IPS-20b (cell line): ENCODE measurements around the gene CUEDC1.
"Not testable (repeated sequence)": the region's sequence is repeated elsewhere in the genome, so short reads cannot be mapped to it uniquely, and the experiment has no call there.

ENCODE experiments used
- H3K27ac ChIP-seq: one replicate; pipeline ENCODE4 v1.5.1; 2013; ENCODE audit warnings: low read length
- H3K27me3 ChIP-seq: 2 replicates; pipeline ENCODE4 v1.6.1; 2013; ENCODE audit warnings: mild to moderate bottlenecking, low read length, inconsistent platforms; ENCODE audit not compliant: insufficient read depth
- H3K36me3 ChIP-seq: 2 replicates; pipeline ENCODE4 v1.6.1; 2013; ENCODE audit warnings: low read depth, mild to moderate bottlenecking, inconsistent platforms, low read length, moderate library complexity; ENCODE audit not compliant: insufficient read depth
- H3K4me1 ChIP-seq: 2 replicates; pipeline ENCODE4 v1.6.1; 2013; ENCODE audit warnings: mild to moderate bottlenecking, control low read depth, inconsistent platforms, low read length, moderate library complexity; ENCODE audit not compliant: insufficient read depth
- H3K4me3 ChIP-seq: 2 replicates; pipeline ENCODE4 v1.5.1; 2013; ENCODE audit warnings: mild to moderate bottlenecking, low read length, inconsistent platforms
- H3K9ac ChIP-seq: 2 replicates; pipeline ENCODE4 v1.6.1; 2013; ENCODE audit warnings: low read depth, mild to moderate bottlenecking, inconsistent platforms, low read length, moderate library complexity
- H3K9me3 ChIP-seq: 2 replicates; pipeline ENCODE4 v1.6.1; 2013; ENCODE audit warnings: mild to moderate bottlenecking, low read depth, low read length, inconsistent platforms; ENCODE audit not compliant: insufficient read depth

CUEDC1 gene

DNA sequence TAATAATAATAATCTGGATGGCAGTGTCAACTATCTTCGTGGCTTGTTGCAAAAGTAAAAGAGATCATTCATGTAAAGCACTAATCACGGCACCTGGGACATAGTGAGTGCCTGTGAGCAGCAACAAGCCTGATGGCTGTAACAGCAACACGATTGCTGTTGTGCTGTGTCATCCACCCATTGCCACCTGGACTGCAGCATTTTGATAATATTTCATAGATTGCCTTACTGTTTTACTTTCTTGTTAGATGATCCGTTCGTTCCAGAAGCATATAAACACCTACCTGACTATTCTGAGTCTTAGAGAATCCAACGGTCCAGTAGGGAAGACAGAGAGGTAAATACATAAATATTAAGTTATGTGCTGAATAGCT is 102.3 kb downstream of the CUEDC1 start:
- Histone ChIP-seq H3K27me3 (no peaks in the 10 kb centered on the region), H3K4me1 (peaks cover 7% of the 10 kb centered on the region; the same call in 1 of the 2 replicates), H3K36me3 (0 out of 2 replicates have a peak, but pooled peaks cover 3% of the 10 kb centered on the region), H3K4me3 (no peak overlapping the region), H3K9ac (no peak overlapping the region), H3K9me3 (no peaks in the 10 kb centered on the region), H3K27ac (no peak overlapping the region)

- H3K4me3 ChIP-seq: no peak overlapping the region
- 0 out of 2 replicates have a peak, but pooled peaks cover 6% of the 10 kb centered on the region for H3K36me3 ChIP-seq
- peaks cover 7% of the 10 kb centered on the region; the same call in 1 of the 2 replicates for H3K4me1 ChIP-seq
- H3K27ac ChIP-seq: no peak overlapping the region
- H3K9ac ChIP-seq: 0 out of 2 replicates have a peak overlapping the region, but pooled peaks have one; percentile 20
- no peaks in the 10 kb centered on the region for H3K27me3 ChIP-seq
- H3K9me3 ChIP-seq: no peaks in the 10 kb centered on the region
Measured at GRCh38 chr17:57852092-57852954, 102.9 kb downstream of the CUEDC1 start.

- H3K36me3 ChIP-seq: peaks cover 14% of the 10 kb centered on the region
- H3K9ac ChIP-seq: peak within 1 kb of the TSS; percentile 96
- no peaks in the 10 kb centered on the region for H3K27me3 ChIP-seq
- H3K4me3 ChIP-seq: peak within 1 kb of the TSS; percentile 96
- peak within 1 kb of the TSS; percentile 48 for H3K27ac ChIP-seq
- H3K9me3 ChIP-seq: no peaks in the 10 kb centered on the region
- H3K4me1 ChIP-seq: peaks cover 7% of the 10 kb centered on the region; the same call in 1 of the 2 replicates
Measured at GRCh38 chr17:57849874-57850754, 105.1 kb downstream of the CUEDC1 start, which contains the start of gene MRPS23. MRPS23 (minus strand) TSS chr17:57850044; CDS start chr17:57850010, 34 bp downstream.

- Histone ChIP-seq H3K4me3 (peak overlapping the region; percentile 96), H3K27me3 (no peaks in the 10 kb centered on the region), H3K27ac (no peak overlapping the region), H3K36me3 (peaks cover 17% of the 10 kb centered on the region), H3K4me1 (peaks cover 7% of the 10 kb centered on the region; the same call in 1 of the 2 replicates), H3K9ac (peak overlapping the region; percentile 92), H3K9me3 (no peaks in the 10 kb centered on the region)
Measured at GRCh38 chr17:57849163-57849873, 105.9 kb downstream of the CUEDC1 start.

GRCh38 chr17:57846056-57846945 is 108.9 kb downstream of the CUEDC1 start:
- H3K4me3 ChIP-seq, H3K4me1 ChIP-seq, H3K9me3 ChIP-seq, H3K9ac ChIP-seq, H3K27me3 ChIP-seq, H3K27ac ChIP-seq: not testable (repeated sequence)
- peaks cover 25% of the 10 kb centered on the region for H3K36me3 ChIP-seq

GRCh38 chr17:57842280-57842679 is 112.9 kb downstream of the CUEDC1 start:
- H3K36me3 ChIP-seq: peaks cover 49% of the 10 kb centered on the region
- H3K27ac ChIP-seq: no peak overlapping the region
- H3K4me3 ChIP-seq: no peak overlapping the region
- no peaks in the 10 kb centered on the region for H3K9me3 ChIP-seq
- H3K27me3 ChIP-seq: no peaks in the 10 kb centered on the region
- H3K4me1 ChIP-seq: no peaks in the 10 kb centered on the region
- H3K9ac ChIP-seq: no peak overlapping the region

DNA sequence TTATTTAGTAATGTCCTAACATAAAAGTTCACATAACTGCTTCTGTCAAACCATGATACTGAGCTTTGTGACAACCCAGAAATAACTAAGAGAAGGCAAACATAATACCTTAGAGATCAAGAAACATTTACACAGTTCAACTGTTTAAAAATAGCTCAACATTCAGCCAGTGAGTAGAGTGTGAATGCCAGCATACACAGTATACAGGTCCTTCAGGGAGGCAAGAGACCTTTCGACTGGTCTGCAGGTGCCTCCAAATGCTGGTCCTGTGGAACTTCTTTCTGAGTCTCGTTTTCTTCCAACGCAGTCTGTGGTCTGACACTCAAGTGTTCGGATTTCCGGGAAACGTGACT is 115.7 kb downstream of the CUEDC1 start:
- peaks cover 39% of the 10 kb centered on the region for H3K36me3 ChIP-seq
- no peaks in the 10 kb centered on the region for H3K4me1 ChIP-seq
- no peak overlapping the region for H3K27ac ChIP-seq
- H3K4me3 ChIP-seq: no peak overlapping the region
- H3K9ac ChIP-seq: no peak overlapping the region
- no peaks in the 10 kb centered on the region for H3K27me3 ChIP-seq
- H3K9me3 ChIP-seq: no peaks in the 10 kb centered on the region

DNA sequence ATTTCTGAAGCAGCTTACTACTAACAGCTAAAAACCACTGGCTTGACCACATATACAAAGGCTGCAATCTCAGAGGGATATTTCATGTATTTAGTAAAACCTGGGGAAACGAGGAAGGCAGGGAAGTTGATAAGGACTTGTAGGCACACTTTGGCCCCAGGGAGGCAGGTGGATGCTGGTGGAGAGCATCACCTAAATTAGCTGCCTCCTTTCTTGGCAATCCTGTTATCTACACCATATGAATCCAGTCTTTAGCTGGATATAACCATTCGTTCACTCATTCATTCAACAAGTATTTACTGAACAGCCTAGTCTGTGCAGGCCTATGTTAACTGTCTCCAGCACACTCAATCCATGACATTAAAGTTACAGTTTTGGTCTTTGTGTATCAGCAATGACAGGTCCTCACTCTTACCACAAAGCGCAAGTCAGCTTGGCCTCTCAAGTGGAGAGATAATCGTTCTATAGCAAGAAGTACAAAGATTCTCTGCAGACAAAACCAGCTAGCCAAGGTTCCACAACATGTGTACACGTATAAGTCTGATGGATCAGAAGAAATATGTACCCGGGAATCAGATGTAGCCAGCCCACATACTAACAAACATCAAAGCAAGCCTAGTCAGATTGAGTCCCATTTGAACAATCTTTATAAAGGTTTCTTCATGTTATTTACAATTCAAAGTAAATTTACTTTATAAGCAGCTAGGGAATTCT is 116.2 kb downstream of the CUEDC1 start:
- Histone ChIP-seq H3K27ac (no peak overlapping the region), H3K4me1 (no peaks in the 10 kb centered on the region), H3K27me3 (no peaks in the 10 kb centered on the region), H3K9ac (no peak overlapping the region), H3K4me3 (no peak overlapping the region), H3K9me3 (no peaks in the 10 kb centered on the region), H3K36me3 (peaks cover 37% of the 10 kb centered on the region)

DNA sequence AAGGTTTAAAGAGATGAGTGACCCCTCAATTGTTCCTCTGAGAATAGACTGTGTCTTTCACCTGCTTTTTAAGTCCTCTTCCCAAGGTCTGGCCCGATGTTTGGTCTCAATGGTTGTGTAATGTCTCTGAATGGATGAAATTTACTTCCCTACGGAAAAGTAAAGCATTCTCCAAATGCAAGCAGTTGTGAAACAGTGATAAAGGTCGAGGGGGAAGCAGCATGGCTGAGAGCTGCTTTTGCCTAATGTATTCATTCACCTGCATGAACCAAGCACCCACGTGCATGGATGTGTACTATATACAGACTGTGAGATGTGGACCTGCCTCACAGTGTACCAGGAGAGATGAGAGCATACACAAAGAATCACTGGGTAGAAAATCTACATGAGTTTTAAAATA is 116.8 kb downstream of the CUEDC1 start:
- Histone ChIP-seq H3K27me3 (no peaks in the 10 kb centered on the region), H3K36me3 (peaks cover 32% of the 10 kb centered on the region), H3K4me3 (no peak overlapping the region), H3K9me3 (no peaks in the 10 kb centered on the region), H3K27ac (no peak overlapping the region), H3K4me1 (no peaks in the 10 kb centered on the region), H3K9ac (no peak overlapping the region)

DNA sequence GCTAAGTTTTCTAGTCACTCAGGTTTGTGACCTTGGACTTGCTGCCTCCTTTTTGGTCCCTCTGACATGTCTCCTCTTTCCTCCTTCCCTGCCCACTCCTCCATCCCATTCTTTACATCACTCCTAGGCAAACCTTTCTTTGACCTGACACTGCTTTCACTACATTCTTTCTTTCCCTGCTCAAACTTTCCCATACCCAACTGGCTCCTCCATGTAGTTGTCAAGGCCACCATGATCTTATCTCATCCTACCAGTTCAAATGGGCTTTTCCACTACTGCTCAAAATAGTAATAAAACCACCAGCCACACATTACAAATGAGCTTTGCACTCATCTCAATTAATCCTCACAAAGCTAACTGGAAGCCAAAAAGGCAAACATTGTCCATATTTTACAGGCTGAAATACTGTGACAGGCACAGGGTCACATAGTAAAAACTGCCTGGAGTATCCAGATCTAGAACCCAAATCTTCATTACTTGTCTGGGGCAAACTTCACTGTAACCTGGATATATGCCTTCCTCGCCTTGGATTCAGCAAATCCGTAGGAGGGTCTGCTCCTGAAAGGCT is 119.8 kb downstream of the CUEDC1 start:
- H3K27ac ChIP-seq: no peak overlapping the region
- H3K36me3 ChIP-seq: peaks cover 21% of the 10 kb centered on the region
- H3K9ac ChIP-seq: no peak overlapping the region
- H3K4me1 ChIP-seq: peaks cover 13% of the 10 kb centered on the region
- H3K27me3 ChIP-seq: no peaks in the 10 kb centered on the region
- no peak overlapping the region for H3K4me3 ChIP-seq
- H3K9me3 ChIP-seq: no peaks in the 10 kb centered on the region
